ENCODE results near the gene SYT9. TPM values are rescaled to one million over a fixed set of nuclear protein-coding genes. Genes with fewer than 3 reads are reported as not detected.

SYT9 gene
- polyA plus RNA-seq, 2 of the 4 experiments (the other 2 are of a cell fraction): 0.10 TPM; not detected in 1

DNA sequence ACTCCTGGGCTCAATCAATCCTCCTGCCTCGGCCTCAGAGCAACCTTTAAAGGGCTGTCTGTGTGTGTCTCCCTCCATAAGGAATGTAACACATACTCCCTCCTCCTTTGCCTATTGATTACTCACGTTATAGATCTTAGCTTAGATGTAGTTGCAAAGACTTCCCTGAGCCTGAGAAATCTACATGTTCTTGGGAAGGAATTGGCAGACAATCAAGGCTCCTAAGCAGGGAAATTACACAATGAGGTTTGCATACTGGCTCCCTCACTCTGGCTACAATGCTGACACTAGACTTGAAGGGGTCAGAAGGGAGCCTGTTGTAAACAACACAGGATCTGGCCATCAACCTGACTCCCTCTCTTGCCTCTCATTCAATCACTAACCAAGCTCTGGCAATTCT, 228.4 kb downstream of the SYT9 start:
- no peak overlapping the region for H3K4me3 ChIP-seq
- POLR2A ChIA-PET: no interaction called here
- H3K27ac ChIP-seq: no peak overlapping the region
- ATAC-seq: no peak
- H3K4me2 ChIP-seq: no peak overlapping the region
- no peak for DNase-seq (ENCODE audit: low read depth in 1 of 2, low spot score in 1 of 2)
- CTCF ChIA-PET: no interaction called here
- no peaks in the 10 kb centered on the region for H3K9me3 ChIP-seq
- TF ChIP-seq, protein P1, sequence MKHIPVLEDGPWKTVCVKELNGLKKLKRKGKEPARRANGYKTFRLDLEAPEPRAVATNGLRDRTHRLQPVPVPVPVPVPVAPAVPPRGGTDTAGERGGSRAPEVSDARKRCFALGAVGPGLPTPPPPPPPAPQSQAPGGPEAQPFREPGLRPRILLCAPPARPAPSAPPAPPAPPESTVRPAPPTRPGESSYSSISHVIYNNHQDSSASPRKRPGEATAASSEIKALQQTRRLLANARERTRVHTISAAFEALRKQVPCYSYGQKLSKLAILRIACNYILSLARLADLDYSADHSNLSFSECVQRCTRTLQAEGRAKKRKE (CRISPR knock-in tag; IDR thresholded peaks at IDR 0.05; ENCODE audit: low read depth): no peak
- no peak for TF ChIP-seq EHF (CRISPR knock-in tag; IDR thresholded peaks at IDR 0.05)
- TF ChIP-seq, protein P2, sequence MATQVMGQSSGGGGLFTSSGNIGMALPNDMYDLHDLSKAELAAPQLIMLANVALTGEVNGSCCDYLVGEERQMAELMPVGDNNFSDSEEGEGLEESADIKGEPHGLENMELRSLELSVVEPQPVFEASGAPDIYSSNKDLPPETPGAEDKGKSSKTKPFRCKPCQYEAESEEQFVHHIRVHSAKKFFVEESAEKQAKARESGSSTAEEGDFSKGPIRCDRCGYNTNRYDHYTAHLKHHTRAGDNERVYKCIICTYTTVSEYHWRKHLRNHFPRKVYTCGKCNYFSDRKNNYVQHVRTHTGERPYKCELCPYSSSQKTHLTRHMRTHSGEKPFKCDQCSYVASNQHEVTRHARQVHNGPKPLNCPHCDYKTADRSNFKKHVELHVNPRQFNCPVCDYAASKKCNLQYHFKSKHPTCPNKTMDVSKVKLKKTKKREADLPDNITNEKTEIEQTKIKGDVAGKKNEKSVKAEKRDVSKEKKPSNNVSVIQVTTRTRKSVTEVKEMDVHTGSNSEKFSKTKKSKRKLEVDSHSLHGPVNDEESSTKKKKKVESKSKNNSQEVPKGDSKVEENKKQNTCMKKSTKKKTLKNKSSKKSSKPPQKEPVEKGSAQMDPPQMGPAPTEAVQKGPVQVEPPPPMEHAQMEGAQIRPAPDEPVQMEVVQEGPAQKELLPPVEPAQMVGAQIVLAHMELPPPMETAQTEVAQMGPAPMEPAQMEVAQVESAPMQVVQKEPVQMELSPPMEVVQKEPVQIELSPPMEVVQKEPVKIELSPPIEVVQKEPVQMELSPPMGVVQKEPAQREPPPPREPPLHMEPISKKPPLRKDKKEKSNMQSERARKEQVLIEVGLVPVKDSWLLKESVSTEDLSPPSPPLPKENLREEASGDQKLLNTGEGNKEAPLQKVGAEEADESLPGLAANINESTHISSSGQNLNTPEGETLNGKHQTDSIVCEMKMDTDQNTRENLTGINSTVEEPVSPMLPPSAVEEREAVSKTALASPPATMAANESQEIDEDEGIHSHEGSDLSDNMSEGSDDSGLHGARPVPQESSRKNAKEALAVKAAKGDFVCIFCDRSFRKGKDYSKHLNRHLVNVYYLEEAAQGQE (IDR thresholded peaks at IDR 0.05): no peak
- TF ChIP-seq NPAS2 (CRISPR knock-in tag; IDR thresholded peaks at IDR 0.05; ENCODE audit: borderline replicate concordance): no peak
- no peaks in the 10 kb centered on the region for H3K4me1 ChIP-seq
- FAIRE-seq: no peak
- WGBS (ENCODE audit: missing lambda C conversion rate): 3% methylated on average over 2 of the region's 2 CpGs

DNA sequence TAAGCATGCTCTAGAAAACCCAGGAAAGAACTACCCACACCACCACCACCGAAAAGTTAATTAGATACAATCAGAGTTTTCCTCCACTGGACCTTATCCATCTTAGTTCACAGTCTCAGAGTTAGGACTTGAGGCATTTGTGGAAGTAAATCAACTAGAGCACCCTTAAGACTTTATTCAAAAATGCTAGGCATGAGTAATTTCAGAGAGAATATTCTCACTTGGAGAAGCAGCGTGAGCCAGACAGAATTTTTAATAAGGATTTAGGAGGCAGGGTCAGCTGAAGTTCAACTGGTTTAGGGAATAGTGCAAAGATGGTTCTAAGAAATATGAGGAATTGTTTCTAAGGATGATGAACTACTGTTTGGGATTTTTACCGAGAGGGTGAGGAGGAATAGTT, 232.4 kb downstream of the SYT9 start:
- DNase-seq (ENCODE audit: low read depth in 1 of 2, low spot score in 1 of 2) (no peak), FAIRE-seq (no peak), ATAC-seq (no peak)
- 37% methylated on average over 3 of the region's 3 CpGs for WGBS (ENCODE audit: missing lambda C conversion rate)
- ChIA-PET CTCF (interaction anchor here (1.1 kb wide), 1 partner anchor 206 kb away, joined by 3 read pairs; no protein-coding TSS in a partner anchor), POLR2A (no interaction called here)
- Histone ChIP-seq H3K9me3 (no peaks in the 10 kb centered on the region), H3K27ac (no peak overlapping the region), H3K4me2 (no peak overlapping the region), H3K4me1 (no peaks in the 10 kb centered on the region), H3K4me3 (no peak overlapping the region)
- TF ChIP-seq ZFP36 (IDR thresholded peaks at IDR 0.05; ENCODE audit: borderline replicate concordance, partially characterized antibody) (no peak), EHF (CRISPR knock-in tag; IDR thresholded peaks at IDR 0.05) (no peak), TP53 (CRISPR knock-in tag; IDR thresholded peaks at IDR 0.05) (no peak), FOSB (CRISPR knock-in tag; IDR thresholded peaks at IDR 0.05) (no peak), RFX5 (IDR thresholded peaks at IDR 0.05) (no peak)
- TF ChIP-seq, protein P1 (CRISPR knock-in tag; IDR thresholded peaks at IDR 0.05; ENCODE audit: low read depth): no peak
- TF ChIP-seq, protein P3, sequence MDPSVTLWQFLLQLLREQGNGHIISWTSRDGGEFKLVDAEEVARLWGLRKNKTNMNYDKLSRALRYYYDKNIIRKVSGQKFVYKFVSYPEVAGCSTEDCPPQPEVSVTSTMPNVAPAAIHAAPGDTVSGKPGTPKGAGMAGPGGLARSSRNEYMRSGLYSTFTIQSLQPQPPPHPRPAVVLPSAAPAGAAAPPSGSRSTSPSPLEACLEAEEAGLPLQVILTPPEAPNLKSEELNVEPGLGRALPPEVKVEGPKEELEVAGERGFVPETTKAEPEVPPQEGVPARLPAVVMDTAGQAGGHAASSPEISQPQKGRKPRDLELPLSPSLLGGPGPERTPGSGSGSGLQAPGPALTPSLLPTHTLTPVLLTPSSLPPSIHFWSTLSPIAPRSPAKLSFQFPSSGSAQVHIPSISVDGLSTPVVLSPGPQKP (IDR thresholded peaks at IDR 0.05; ENCODE audit: low read depth, low read length): no peak
- TF ChIP-seq, protein P4, sequence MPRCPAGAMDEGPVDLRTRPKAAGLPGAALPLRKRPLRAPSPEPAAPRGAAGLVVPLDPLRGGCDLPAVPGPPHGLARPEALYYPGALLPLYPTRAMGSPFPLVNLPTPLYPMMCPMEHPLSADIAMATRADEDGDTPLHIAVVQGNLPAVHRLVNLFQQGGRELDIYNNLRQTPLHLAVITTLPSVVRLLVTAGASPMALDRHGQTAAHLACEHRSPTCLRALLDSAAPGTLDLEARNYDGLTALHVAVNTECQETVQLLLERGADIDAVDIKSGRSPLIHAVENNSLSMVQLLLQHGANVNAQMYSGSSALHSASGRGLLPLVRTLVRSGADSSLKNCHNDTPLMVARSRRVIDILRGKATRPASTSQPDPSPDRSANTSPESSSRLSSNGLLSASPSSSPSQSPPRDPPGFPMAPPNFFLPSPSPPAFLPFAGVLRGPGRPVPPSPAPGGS (IDR thresholded peaks at IDR 0.05): no peak

DNA sequence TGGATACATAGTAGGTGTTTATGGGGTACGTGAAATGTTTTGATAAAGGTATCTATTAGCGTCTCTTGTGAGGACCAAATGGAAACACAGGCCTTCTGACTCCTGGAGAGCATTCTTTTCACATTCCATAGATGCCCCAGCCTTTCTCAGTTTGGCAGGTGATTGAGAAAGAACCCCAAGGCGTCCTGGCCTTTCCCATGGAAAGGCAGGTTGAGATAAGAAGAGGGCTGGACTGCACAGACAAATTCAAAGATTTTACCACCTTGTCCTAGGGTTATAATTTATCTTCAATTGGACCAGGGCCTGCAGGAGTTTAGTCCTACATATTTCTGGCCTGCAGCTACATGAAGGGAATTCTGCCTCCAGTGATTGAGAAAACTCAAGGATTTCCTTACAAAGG, 232.9 kb downstream of the SYT9 start:
- CTCF ChIA-PET: interaction anchor here (1.1 kb wide), 2 partner anchors 28 to 205 kb away, joined by 3 to 5 read pairs; partner anchors contain the start of gene PPFIBP2
- DNase-seq (ENCODE audit: low read depth in 1 of 2, low spot score in 1 of 2): no peak

More for the DNA sequence above, 232.9 kb downstream of the SYT9 start:
- no peak for TF ChIP-seq ESRRA (IDR thresholded peaks at IDR 0.05; ENCODE audit: borderline replicate concordance, low read length)
- no peaks in the 10 kb centered on the region for H3K4me1 ChIP-seq
- POLR2A ChIA-PET: no interaction called here
- H3K4me2 ChIP-seq: no peak overlapping the region
- no peak for FAIRE-seq
- no peak overlapping the region for H3K27ac ChIP-seq
- 41% methylated on average over 3 of the region's 3 CpGs for WGBS (ENCODE audit: missing lambda C conversion rate)
- H3K4me3 ChIP-seq: no peak overlapping the region
- ATAC-seq: no peak
- H3K9me3 ChIP-seq: no peaks in the 10 kb centered on the region

Data from A549 (cell line).